ENCODE results near the gene MTFR2.

The MTFR2 gene

GRCh38 chr6:136249811-136250685 is at the start of gene MTFR2:
MTFR2 (minus strand) TSS chr6:136250311; CDS start chr6:136249099, 1,212 bp downstream.
- peak; percentile 87 for DNase-seq

DNA sequence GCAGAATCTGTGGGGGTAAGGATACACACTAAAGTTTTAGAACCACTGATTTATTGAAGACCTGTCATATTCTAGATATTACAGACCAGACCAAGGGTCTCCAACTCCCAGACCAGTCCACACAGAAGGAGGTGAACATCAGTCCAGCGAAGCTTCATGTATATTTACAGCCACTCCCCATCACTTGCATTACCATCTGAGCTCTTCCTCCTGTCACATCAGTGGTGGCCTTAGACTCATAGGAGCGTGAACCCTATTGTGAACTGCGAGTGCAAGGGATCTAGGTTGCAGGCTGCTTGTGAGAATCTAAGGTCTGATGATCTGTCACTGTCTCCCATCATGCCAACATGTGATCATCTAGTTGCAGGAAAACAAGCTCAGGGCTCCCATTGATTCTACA is 44.5 kb upstream of the MTFR2 start:
- DNase-seq, result no peak

DNA sequence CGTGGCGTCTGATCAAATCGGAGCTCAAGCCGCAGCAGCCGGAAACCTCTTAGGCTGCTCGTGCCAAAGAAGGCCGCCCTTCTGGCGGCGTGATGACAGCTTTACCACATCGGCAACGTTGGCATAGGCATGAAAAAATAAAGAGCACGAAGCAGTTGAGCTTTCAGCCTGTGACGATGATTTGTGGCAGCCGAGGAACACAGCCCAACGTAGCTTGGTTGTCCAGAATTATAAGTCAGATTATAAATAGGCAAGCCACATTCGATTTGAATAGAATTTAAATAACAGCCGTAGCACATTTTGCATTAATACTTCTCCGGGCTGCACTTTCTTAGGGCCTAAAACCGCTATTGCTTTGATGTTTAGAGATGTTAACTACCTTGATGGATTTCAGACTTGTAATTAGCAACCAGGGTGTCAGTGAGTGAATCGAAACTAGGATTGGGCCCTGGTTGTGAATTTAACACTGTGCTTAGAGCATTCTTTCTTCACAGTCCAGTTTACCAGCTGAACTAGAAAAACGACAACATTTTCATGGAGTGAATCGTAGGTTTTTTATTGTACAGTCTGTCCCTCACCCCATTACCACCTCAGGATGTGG is 40.4 kb upstream of the MTFR2 start:
- peak; percentile 75 for DNase-seq

DNA sequence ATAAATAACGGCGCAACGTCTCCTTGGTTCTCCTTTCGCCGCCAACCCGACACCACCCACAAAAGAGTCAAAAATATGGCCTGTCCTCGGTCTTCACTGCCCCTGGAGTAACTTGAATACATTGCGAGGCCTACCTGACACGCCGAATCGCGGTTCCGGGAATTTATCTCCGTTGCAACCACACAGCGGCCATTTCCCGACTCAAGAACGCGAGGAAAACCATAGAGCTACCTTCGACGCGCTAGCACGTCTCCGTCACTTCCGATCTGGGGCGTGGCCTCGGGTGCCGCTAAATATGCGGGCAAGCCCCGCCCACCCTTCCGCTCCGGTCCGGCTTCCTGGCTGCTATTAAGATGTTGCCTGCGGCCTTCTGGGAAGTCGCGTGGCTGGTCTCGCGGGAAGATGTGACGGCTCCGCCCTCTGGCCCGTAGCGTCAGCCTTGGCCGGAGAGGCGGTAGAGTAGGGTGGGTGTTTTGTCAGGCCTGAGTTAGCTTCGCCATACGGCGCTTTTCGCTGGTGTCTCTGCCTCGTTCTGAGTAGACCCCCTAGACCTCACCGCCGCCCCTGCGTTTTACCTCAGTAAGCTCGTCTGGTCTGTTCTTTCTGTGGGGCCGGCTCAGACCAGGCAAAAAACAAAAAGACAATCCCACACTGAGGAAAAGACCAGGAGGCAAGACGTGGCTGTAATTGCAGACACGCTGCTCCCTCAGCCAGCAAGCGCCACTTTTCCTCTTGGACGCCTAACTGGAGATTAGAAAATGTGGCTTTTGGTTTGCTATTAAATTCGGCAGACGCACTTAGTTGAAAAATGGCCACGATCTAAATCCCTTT is 39.7 kb upstream of the MTFR2 start, which contains the start of gene BCLAF1:
BCLAF1 (minus strand) TSS at position 268 of the 831 bp plus-strand sequence. CDS start 9,980 bp downstream, outside the sequence.
- DNase-seq, result peak; percentile 100

- peak; percentile 91 for DNase-seq
Measured at GRCh38 chr6:136289327-136289578, 39.1 kb upstream of the MTFR2 start.

DNA sequence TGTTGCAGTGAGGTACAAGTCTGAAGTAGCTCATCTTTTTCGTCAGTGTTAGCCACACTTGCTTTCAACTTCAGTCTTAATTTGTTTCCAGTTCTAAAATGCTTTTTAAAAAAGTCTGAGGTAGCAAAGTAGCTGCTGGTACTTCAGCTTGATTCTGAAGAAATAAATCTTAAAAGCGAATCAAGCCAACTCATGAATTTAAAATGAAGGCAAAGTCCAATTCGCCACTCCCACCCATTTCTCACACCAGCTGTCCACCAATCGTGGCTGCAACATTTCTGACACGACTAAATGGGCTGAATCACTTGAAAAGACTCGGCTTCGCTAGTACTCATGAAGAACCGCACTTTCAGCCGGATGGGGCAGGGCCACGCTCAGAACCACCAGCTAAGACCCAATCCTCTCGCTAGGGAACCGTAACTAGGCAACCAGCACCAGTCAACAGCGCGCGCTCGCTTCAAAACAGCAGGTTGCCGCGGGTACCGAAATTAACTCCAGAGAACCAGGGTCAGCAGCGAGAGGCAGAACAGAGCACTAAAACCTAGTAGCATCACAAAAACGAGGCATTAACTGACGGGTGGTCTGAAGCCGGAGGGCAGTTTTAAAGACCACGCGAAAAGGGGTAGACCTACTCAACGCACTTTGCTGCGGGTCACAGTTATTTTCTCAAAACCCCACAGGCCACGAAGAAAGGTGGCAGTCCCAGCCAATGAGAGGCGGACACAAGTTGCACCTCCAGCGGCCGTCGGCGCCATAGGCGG is 38.6 kb upstream of the MTFR2 start:
- DNase-seq, result peak; percentile 78

- DNase-seq, result no peak
Measured at GRCh38 chr6:136284909-136285308, 34.8 kb upstream of the MTFR2 start.

- no peak for DNase-seq
Measured at GRCh38 chr6:136282906-136283305, 32.8 kb upstream of the MTFR2 start.

- no peak for DNase-seq
Measured at GRCh38 chr6:136280032-136280609, 30.0 kb upstream of the MTFR2 start.

DNA sequence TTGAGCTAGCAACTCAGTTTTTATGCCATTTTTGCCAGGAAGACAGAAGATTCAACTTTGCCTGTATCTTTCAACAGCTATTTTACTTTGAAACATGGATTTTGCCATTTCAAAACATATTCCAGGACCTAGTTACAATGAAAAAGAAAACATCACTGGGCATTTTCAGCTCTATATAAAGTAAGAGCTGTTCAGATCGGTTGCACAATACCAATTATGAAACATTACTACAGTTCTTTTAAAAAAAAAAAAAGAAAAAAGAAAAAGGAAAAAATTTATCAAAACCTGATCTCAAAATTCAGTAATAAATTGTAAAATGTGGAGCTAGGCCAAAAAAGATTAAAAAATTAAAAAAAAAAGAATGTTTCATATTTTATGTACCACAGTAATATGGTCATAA is 24.0 kb upstream of the MTFR2 start:
- DNase-seq, result no peak

GRCh38 chr6:136265101-136265500 is 15.0 kb upstream of the MTFR2 start:
- no peak for DNase-seq

- no peak for DNase-seq
Measured at GRCh38 chr6:136262940-136263339, 12.8 kb upstream of the MTFR2 start.

GRCh38 chr6:136254851-136255466 is 4.8 kb upstream of the MTFR2 start:
- DNase-seq, result no peak

DNA sequence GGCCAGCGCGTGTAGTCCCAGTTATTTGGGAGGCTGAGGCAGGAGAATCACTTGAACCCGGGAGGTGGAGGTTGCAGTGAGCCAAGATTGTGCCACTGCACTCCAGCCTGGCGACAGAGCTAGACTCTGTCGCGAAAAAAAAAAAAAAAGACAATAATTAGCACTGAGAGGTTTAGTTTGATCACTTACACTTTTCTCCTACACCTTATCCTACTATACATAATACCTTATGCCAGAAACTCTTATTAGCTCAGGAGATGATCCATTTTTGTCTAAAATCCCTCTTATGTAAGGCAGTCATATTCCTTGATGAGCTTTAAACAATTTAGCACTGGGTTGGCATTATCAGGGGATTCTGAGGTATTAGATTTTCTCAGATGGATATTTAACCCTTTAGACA is 3.6 kb upstream of the MTFR2 start:
- no peak for DNase-seq

GRCh38 chr6:136252441-136252840 is 2.3 kb upstream of the MTFR2 start:
- no peak for DNase-seq

DNA sequence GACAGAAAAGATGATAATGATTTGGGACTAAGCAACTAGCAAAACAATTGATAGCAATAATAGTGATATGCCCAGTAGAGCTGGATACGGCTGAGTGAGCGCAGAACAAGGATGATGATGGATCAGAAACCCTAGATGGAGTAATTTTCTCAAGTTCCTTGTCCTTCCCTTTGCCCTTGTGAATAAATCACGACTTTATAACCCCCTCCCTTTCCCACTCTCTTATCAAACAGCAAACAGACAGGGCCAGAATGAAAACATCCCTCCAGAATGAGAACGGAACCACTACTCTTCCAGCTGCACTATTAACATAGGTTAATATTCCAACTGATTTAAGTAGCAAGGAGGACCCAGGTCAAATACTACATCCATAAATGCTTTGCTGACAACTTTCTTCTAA is 1.3 kb upstream of the MTFR2 start:
- DNase-seq, result no peak

- no peak for DNase-seq
Measured at GRCh38 chr6:136250686-136251008, 536 bp upstream of the MTFR2 start.

DNA sequence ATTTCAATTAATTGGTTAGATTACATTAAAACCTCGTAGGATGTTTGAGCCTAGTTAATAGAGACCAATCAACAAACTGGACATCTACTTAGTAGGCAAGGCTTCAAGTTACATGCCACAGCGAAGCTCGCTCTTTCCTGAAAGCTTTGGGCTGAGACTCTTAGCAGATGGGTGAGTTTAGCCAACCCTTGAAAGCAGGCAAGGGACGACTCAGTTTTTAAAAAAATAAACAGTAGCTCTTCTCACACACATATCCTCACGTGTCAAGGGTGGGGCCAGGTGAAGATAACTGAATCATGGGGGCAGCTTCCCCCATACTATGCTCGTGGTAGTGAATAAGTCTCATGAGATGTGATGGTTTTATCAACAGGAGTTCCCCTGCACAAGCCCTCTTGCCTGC is 775 bp downstream of the MTFR2 start:
- no peak for DNase-seq

- DNase-seq, result no peak
Measured at GRCh38 chr6:136244061-136244616, 6.0 kb downstream of the MTFR2 start.

DNA sequence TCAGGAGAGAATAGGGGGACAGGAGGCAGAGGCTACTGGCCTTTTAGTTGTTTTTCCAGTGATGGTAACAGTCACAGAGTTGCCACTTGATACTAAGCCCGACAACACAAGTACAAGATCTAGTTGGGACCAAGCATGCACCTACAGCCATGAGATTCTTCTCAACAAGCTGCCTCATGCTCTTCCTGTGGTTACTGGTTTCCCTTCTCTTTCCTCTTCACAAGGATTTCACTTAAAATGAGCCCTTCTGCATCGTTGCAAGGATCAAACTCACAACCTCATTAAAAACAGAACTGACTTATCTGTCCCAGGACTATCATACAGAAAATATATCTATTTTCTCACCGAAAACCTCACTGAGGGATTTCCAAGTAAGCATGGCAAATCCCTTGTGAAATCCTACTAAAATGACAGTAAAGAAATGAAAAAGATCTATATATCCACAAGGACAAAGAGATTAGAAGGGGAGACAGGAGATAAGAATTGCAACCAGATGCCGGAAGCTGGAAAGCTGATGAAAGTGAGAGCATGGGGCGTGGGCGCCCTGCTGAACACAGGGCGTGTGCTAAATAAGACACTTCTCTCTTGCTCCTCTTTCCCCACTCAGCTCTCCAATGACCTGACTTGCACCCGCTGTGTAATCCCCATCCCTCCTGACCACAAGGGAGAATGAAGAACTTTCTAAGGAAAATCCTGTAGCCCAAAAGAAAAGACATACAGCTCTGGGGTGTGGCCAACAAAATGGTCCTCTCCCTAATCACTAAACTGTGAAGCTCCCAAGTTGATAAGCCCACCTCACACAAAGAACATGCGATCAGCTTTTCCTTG is 13.4 kb downstream of the MTFR2 start:
- no peak for DNase-seq

GRCh38 chr6:136235233-136235564 is 14.9 kb downstream of the MTFR2 start:
- DNase-seq, result no peak

Measured in activated CD8-positive, alpha-beta memory T cell treated with anti-CD3 and anti-CD28 coated beads, Interleukin-2, amount 50 U/mL, for 4 hours (primary cell).